CD4-positive, alpha-beta memory T cell (primary cell): ENCODE data around the gene ACAT2. TPM values are rescaled to one million over a fixed set of nuclear protein-coding genes. Genes with fewer than 3 reads are reported as not detected.
"Not testable (repeated sequence)": the region's sequence is repeated elsewhere in the genome, so short reads cannot be mapped to it uniquely, and the experiment has no call there.

Source experiments
- CTCF ChIA-PET: fragments of 350-600 bp; sonication (Branson Sonifier 250); formaldehyde crosslinking; loops from one replicate; lab custom pipeline; 2021; ENCODE audit warnings: inconsistent platforms; ENCODE audit not compliant: partially characterized antibody; lab: Charles Lee
- POLR2A ChIA-PET: fragments of 350-600 bp; sonication (Branson Sonifier 250); formaldehyde crosslinking; loops from one replicate; lab custom pipeline; 2021; ENCODE audit not compliant: partially characterized antibody; lab: Charles Lee
- DNase-seq, 5 donors: peaks; one replicate each; pipeline versions ENCODE4 v3.0.0 to v3.0.0-alpha.2; 2020 to 2022; ENCODE audit warnings: mixed read lengths in 1 of 5
- H3K27ac ChIP-seq: one replicate; pipeline ENCODE4 v1.7.0; 2013; ENCODE audit warnings: low read depth, low read length
- H3K27me3 ChIP-seq: 2 replicates; pipeline ENCODE4 v1.7.0; 2013; ENCODE audit warnings: mild to moderate bottlenecking, low read length, moderate library complexity; ENCODE audit not compliant: insufficient read depth
- H3K36me3 ChIP-seq: 2 replicates; pipeline ENCODE4 v1.7.0; 2013; ENCODE audit warnings: mild to moderate bottlenecking, low read length, moderate library complexity; ENCODE audit not compliant: insufficient read depth
- H3K4me1 ChIP-seq: 2 replicates; pipeline ENCODE4 v1.7.0; 2013; ENCODE audit warnings: mild to moderate bottlenecking, low read length, moderate library complexity; ENCODE audit not compliant: insufficient read depth
- H3K4me3 ChIP-seq, 2 donors: one replicate each; pipeline ENCODE4 v1.7.0; 2013; ENCODE audit warnings: low read length in 2 of 2, mild to moderate bottlenecking in 1 of 2
- H3K9me3 ChIP-seq, 2 donors: one replicate each; pipeline ENCODE4 v1.7.0; 2013; ENCODE audit warnings: low read length in 2 of 2, control low read depth in 1 of 2; ENCODE audit not compliant: control insufficient read depth in 1 of 2
- H3K27ac Mint-ChIP-seq, 7 donors: one replicate each; pipeline ENCODE4 v1.8.0; 2020 to 2021; ENCODE audit warnings: mixed read lengths in 7 of 7, mild to moderate bottlenecking in 6 of 7, inconsistent platforms in 3 of 7, moderate library complexity in 3 of 7
- H3K27me3 Mint-ChIP-seq, 2 donors: one replicate each; pipeline ENCODE4 v1.8.0; 2020 to 2021; ENCODE audit warnings: mixed read lengths in 2 of 2
- H3K36me3 Mint-ChIP-seq, 2 donors: one replicate each; pipeline ENCODE4 v1.8.0; 2020 to 2021; ENCODE audit warnings: mixed read lengths in 2 of 2, inconsistent platforms in 1 of 2, mild to moderate bottlenecking in 1 of 2
- H3K4me1 Mint-ChIP-seq, 4 donors: one replicate each; pipeline ENCODE4 v1.8.0; 2020 to 2021; ENCODE audit warnings: mixed read lengths in 4 of 4, mild to moderate bottlenecking in 1 of 4
- H3K4me3 Mint-ChIP-seq, 8 donors: one replicate each; pipeline ENCODE4 v1.8.0; 2020 to 2021; ENCODE audit warnings: mixed read lengths in 8 of 8, mild to moderate bottlenecking in 7 of 8, moderate library complexity in 6 of 8, inconsistent platforms in 3 of 8
- H3K9me3 Mint-ChIP-seq, 8 donors: one replicate each; pipeline ENCODE4 v1.8.0; 2020 to 2021; ENCODE audit warnings: mixed read lengths in 8 of 8, mild to moderate bottlenecking in 5 of 8, inconsistent platforms in 3 of 8, moderate library complexity in 1 of 8
- intact Hi-C: fragments of 100-400 bp; cut with micrococcal nuclease; formaldehyde crosslinking; loops from one replicate; pipeline ENCODE4 v1.15.1; 2023
- polyA plus RNA-seq, 2 donors: library from polyadenylated mRNA; unstranded; fragments of 300-500 nt; fragmentation: Illumina TruSeq; gene quantifications; one replicate each; pipeline ENCODE4 v1.2.3, GENCODE V29; 2021
- total RNA-seq, 2 experiments: library from RNA; stranded (reverse); gene quantifications; one replicate each; pipeline ENCODE4 v1.2.3, GENCODE V29; 2021

The ACAT2 gene
- total RNA-seq, result 10 to 100 TPM; 30.5 to 30.9 TPM
- polyA plus RNA-seq, result 10 to 100 TPM; 43.5 to 53.2 TPM

DNA sequence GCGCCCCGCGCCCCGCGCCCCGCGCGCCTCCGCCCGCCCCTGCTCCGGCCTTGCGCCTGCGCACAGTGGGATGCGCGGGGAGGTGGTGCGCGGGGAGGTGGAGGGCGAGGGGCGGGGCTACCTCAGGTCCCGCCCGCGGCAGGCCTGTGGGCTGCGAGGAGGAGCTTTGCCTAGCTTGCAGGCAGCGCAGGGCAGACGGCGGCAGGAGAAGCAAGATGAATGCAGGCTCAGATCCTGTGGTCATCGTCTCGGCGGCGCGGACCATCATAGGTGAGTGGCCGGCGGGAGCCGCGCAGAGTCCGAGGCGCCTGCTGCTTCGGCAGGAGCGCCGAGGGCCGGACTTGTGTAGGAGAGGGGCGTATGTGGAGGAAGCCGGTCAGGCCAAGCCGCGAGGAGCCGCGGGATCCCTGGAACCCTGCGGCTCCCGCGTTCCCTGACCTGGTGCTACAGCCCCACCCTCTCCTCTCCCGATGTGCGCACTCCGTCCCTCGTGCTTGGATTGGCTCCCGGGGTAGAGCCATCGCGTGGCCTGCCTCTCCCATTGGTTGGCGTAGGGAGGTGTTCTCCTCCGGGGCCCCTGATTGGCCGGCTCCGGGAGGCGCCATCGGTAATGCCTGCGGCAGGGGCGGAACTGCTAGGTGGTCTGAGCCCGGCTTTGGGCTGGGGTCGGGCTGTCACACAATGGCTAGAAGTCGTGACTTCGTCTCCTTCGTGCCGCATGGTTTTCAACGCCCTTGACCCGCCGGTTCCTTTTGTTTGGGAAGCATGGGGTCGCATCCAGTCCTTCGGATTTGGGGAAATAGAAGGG is at the start of gene ACAT2:
Gene ACAT2 (plus strand): TSS at position 173 of the 808 bp plus-strand sequence. CDS start 43 bp downstream, at position 216.
- Histone ChIP-seq H3K4me1 (peaks cover 16% of the 10 kb centered on the region), H3K4me3 (peak within 1 kb of the TSS; percentile 87 to 99), H3K27ac (peak within 1 kb of the TSS; percentile 94), H3K9me3 (no peaks in the 10 kb centered on the region), H3K36me3 (peaks cover 18% of the 10 kb centered on the region), H3K27me3 (no peaks in the 10 kb centered on the region)
- peak within 1 kb of the TSS; percentile 93 to 98 (median 98) for H3K27ac Mint-ChIP-seq
- no peaks in the 10 kb centered on the region for H3K9me3 Mint-ChIP-seq
- H3K4me3 Mint-ChIP-seq, result peak within 1 kb of the TSS; percentile 94 to 99 (median 96)
- ChIA-PET POLR2A (interaction anchor here (0.6 to 7.5 kb wide), 16 partner anchors 8 to 207 kb away, joined by 3 to 116 read pairs (median 6); partner anchors contain the start of genes MRPL18, SOD2, TCP1 and WTAP), CTCF (interaction anchor here (0.6 to 2.7 kb wide), 6 partner anchors 28 to 180 kb away, joined by 3 to 10 read pairs (median 4); partner anchors contain the start of genes MRPL18 and TCP1)
- H3K27me3 Mint-ChIP-seq, result no peaks in the 10 kb centered on the region
- H3K36me3 Mint-ChIP-seq, result peaks cover 10 to 45% of the 10 kb centered on the region in 2 donors
- H3K4me1 Mint-ChIP-seq, result peaks cover 23 to 33% (median 28%) of the 10 kb centered on the region in 4 donors
- DNase-seq, result peak; percentile 90 to 93 (median 93)
- intact Hi-C loops, result loop anchor here (1.0 to 2.0 kb wide), 4 partner anchors 13 to 69 kb away; partner anchors contain the start of genes SOD2, TCP1 and WTAP

DNA sequence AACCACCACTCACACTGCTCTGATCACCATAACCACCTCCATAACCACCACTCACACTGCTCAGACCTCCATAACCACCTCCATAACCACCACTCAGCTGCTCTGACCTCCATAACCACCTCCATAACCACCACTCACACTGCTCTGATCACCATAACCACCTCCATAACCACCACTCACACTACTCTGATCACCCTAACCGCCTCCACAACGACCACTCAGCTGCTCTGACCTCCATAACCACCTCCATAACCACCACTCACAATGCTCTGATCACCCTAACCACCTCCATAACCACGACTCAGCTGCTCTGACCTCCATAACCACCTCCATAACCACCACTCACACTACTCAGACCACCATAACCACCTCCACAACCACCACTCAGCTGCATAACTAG is 49.5 kb upstream of the ACAT2 start:
- H3K9me3 ChIP-seq, H3K4me1 ChIP-seq, H3K27ac Mint-ChIP-seq, DNase-seq, H3K9me3 Mint-ChIP-seq, H3K4me3 ChIP-seq, intact Hi-C loops, H3K4me1 Mint-ChIP-seq, H3K27me3 ChIP-seq, H3K36me3 Mint-ChIP-seq, CTCF ChIA-PET, H3K36me3 ChIP-seq, H3K27ac ChIP-seq, H3K4me3 Mint-ChIP-seq, H3K27me3 Mint-ChIP-seq: not testable (repeated sequence)
- POLR2A ChIA-PET, result interaction anchor here (2.1 kb wide), 1 partner anchor 14 kb away, joined by 6 read pairs; the partner anchor contains the start of gene WTAP

GRCh38 chr6:159713984-159714383 is 47.9 kb upstream of the ACAT2 start:
- H3K27me3 ChIP-seq, result no peaks in the 10 kb centered on the region
- CTCF ChIA-PET, result interaction anchor here (1.2 kb wide), 1 partner anchor 17 kb away, joined by 3 read pairs; no protein-coding TSS in a partner anchor
- no peaks in the 10 kb centered on the region for H3K4me1 ChIP-seq
- Mint-ChIP-seq H3K36me3 (no peaks in the 10 kb centered on the region), H3K4me1 (peaks cover 0 to 3% (median 2%) of the 10 kb centered on the region in 4 donors), H3K9me3 (peaks cover 0 to 2% (median 0%) of the 10 kb centered on the region in 8 donors), H3K27ac (no peak overlapping the region), H3K27me3 (no peaks in the 10 kb centered on the region), H3K4me3 (no peak overlapping the region)
- POLR2A ChIA-PET, result no interaction called here
- no peak overlapping the region for H3K27ac ChIP-seq
- no peaks in the 10 kb centered on the region for H3K36me3 ChIP-seq
- no peaks in the 10 kb centered on the region for H3K9me3 ChIP-seq
- intact Hi-C loops, result no loop called here
- H3K4me3 ChIP-seq, result no peak overlapping the region
- DNase-seq, result no peak

GRCh38 chr6:159714404-159714803 is 47.4 kb upstream of the ACAT2 start:
- Mint-ChIP-seq H3K36me3 (no peaks in the 10 kb centered on the region), H3K27me3 (no peaks in the 10 kb centered on the region), H3K4me3 (no peak overlapping the region), H3K27ac (no peak overlapping the region), H3K4me1 (peaks cover 0 to 3% (median 2%) of the 10 kb centered on the region in 4 donors), H3K9me3 (peaks cover 0 to 2% (median 0%) of the 10 kb centered on the region in 8 donors)
- intact Hi-C loops, result no loop called here
- Histone ChIP-seq H3K27ac (no peak overlapping the region), H3K4me1 (no peaks in the 10 kb centered on the region), H3K4me3 (no peak overlapping the region), H3K27me3 (no peaks in the 10 kb centered on the region), H3K36me3 (no peaks in the 10 kb centered on the region), H3K9me3 (no peaks in the 10 kb centered on the region)
- no peak for DNase-seq
- ChIA-PET POLR2A (no interaction called here), CTCF (no interaction called here)

DNA sequence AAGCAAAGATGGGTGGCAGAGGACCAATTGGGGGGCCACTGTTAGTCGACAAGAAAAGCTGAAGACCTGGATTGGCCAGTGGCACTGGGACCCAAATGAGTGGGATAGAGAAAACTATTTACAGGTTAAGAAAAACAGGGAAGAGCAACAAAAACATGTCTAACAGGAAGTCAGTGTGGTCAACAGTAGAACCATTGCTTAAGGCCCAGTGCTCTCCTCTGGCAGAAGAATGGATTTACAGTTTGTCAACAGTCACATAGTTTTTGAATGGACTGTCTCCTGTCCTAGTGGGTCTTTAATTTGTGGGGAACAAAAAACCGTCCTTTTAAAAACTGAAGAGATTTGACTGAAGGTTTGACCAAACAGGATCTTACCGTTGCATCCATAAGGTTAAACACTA is 46.7 kb upstream of the ACAT2 start:
- no peak overlapping the region for H3K27ac ChIP-seq
- no peaks in the 10 kb centered on the region for H3K9me3 Mint-ChIP-seq
- no peak overlapping the region for H3K4me3 Mint-ChIP-seq
- no peak for DNase-seq
- H3K4me1 ChIP-seq, result no peaks in the 10 kb centered on the region
- peaks cover 0 to 3% (median 2%) of the 10 kb centered on the region in 4 donors for H3K4me1 Mint-ChIP-seq
- no peaks in the 10 kb centered on the region for H3K36me3 ChIP-seq
- no peaks in the 10 kb centered on the region for H3K36me3 Mint-ChIP-seq
- H3K27me3 ChIP-seq, result no peaks in the 10 kb centered on the region
- no peaks in the 10 kb centered on the region for H3K27me3 Mint-ChIP-seq
- ChIA-PET POLR2A (interaction anchor here (1.0 to 1.1 kb wide), 2 partner anchors 11 to 22 kb away, joined by 3 to 4 read pairs; partner anchors contain the start of genes SOD2 and WTAP), CTCF (interaction anchor here (0.9 to 1.5 kb wide), 2 partner anchors 11 to 23 kb away, joined by 3 to 4 read pairs; partner anchors contain the start of gene SOD2)
- no peak overlapping the region for H3K4me3 ChIP-seq
- intact Hi-C loops, result no loop called here
- H3K9me3 ChIP-seq, result no peaks in the 10 kb centered on the region
- H3K27ac Mint-ChIP-seq, result peak overlapping the region in 2 of 7 donors; percentile 48 to 59

DNA sequence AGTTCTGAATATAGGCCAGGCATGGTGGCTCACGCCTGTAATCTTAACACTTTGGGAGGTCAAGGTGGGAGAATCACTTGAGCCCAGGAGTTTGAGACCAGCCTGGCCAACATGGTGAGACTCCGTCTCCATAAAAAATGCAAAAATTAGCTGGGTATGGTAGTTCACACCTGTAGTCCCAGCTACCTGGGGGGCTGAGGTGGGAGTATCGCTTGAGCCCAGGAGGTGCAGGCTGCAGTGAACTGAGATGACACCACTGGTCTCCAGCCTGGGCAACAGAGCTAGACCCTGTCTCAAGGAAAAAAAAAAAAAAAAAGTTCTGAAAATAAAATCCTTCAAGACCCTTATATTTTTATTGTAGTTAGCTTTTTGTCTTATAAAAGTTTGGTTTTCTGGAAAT is 46.2 kb upstream of the ACAT2 start:
- CTCF ChIA-PET, result interaction anchor here (0.9 to 1.5 kb wide), 2 partner anchors 11 to 23 kb away, joined by 3 to 4 read pairs; partner anchors contain the start of gene SOD2

More for the DNA sequence above, 46.2 kb upstream of the ACAT2 start:
- no peaks in the 10 kb centered on the region for H3K36me3 Mint-ChIP-seq
- Histone ChIP-seq H3K27ac (no peak overlapping the region), H3K9me3 (no peaks in the 10 kb centered on the region), H3K4me1 (no peaks in the 10 kb centered on the region), H3K36me3 (no peaks in the 10 kb centered on the region), H3K4me3 (no peak overlapping the region), H3K27me3 (no peaks in the 10 kb centered on the region)
- H3K9me3 Mint-ChIP-seq, result no peaks in the 10 kb centered on the region
- intact Hi-C loops, result no loop called here
- H3K4me1 Mint-ChIP-seq, result peaks cover 3 to 6% (median 3%) of the 10 kb centered on the region in 4 donors
- no peak overlapping the region for H3K4me3 Mint-ChIP-seq
- POLR2A ChIA-PET, result interaction anchor here (1.0 to 1.1 kb wide), 2 partner anchors 11 to 22 kb away, joined by 3 to 4 read pairs; partner anchors contain the start of genes SOD2 and WTAP
- H3K27me3 Mint-ChIP-seq, result no peaks in the 10 kb centered on the region
- DNase-seq, result no peak
- no peak overlapping the region for H3K27ac Mint-ChIP-seq
